ENCODE data around the gene NCAPH2. TPM values are rescaled to one million over a fixed set of nuclear protein-coding genes. Genes with fewer than 3 reads are reported as not detected.

Gene NCAPH2
- total and polyA plus RNA-seq, 3 donors from 2014 or later, result 67.4 to 89.2 (median 88.5) TPM

DNA sequence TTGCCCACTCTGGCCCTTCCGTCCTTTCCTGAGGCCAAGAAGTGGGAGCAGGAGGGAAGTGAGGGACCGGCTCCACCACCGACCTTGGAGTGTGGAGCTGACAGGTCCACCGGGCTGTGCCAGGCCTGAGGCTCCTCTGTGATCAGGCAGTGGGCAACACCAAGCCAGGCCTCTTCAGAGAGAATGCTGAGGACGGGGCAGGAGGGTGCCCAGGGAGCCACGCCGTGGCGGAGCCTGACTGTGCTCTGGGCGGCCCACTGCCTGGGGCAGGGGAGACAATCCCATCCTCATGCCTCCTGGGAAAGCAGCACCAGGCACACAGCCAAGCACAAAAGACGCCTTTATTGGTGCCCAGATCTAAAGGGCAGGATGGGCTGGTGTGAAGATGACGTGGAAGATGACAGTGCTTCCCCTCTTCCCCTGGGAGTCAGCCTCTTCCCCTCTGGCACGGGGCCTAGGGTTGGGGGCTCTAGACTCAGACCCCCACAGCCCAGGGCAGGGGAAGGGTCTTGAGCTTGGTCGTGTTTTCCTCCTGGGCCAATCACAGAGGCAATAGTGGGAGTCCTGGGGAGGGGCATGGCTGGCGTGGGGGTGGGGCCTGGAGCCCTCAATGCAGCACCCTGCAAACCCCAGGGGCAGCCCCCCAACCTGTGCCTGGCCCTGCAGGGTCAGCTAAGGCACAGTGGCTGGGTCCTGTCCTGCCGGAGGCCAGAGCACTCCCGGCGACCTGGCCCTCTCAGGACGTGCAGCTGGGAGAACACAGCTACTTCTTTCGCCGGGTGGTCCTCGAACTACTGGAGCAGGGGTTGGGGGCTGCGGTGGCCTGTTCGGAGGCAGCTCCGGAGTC, 5.2 kb upstream of the NCAPH2 start:
- no peaks in the 10 kb centered on the region for H3K36me3 ChIP-seq (ENCODE audit: low read depth, missing control alignments)
- H3K27ac ChIP-seq, result no peak overlapping the region
- H3K4me1 ChIP-seq, result peaks cover 9% of the 10 kb centered on the region
- H3K4me3 ChIP-seq, result no peak overlapping the region
- no peaks in the 10 kb centered on the region for H3K27me3 ChIP-seq
- 90 to 92% methylated on average over 12 to 24 of the region's 24 CpGs for WGBS, 2 donors
- TF ChIP-seq, protein P1, sequence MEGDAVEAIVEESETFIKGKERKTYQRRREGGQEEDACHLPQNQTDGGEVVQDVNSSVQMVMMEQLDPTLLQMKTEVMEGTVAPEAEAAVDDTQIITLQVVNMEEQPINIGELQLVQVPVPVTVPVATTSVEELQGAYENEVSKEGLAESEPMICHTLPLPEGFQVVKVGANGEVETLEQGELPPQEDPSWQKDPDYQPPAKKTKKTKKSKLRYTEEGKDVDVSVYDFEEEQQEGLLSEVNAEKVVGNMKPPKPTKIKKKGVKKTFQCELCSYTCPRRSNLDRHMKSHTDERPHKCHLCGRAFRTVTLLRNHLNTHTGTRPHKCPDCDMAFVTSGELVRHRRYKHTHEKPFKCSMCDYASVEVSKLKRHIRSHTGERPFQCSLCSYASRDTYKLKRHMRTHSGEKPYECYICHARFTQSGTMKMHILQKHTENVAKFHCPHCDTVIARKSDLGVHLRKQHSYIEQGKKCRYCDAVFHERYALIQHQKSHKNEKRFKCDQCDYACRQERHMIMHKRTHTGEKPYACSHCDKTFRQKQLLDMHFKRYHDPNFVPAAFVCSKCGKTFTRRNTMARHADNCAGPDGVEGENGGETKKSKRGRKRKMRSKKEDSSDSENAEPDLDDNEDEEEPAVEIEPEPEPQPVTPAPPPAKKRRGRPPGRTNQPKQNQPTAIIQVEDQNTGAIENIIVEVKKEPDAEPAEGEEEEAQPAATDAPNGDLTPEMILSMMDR (IDR thresholded peaks at IDR 0.05), result no peak
- no peak for TF ChIP-seq POLR2A (IDR thresholded peaks at IDR 0.05)
- intact Hi-C loops (cut with DNase I; ENCODE audit: low total_unique reads), result no loop called here
- no peak for DNase-seq
- H3K9me3 ChIP-seq, result no peaks in the 10 kb centered on the region

DNA sequence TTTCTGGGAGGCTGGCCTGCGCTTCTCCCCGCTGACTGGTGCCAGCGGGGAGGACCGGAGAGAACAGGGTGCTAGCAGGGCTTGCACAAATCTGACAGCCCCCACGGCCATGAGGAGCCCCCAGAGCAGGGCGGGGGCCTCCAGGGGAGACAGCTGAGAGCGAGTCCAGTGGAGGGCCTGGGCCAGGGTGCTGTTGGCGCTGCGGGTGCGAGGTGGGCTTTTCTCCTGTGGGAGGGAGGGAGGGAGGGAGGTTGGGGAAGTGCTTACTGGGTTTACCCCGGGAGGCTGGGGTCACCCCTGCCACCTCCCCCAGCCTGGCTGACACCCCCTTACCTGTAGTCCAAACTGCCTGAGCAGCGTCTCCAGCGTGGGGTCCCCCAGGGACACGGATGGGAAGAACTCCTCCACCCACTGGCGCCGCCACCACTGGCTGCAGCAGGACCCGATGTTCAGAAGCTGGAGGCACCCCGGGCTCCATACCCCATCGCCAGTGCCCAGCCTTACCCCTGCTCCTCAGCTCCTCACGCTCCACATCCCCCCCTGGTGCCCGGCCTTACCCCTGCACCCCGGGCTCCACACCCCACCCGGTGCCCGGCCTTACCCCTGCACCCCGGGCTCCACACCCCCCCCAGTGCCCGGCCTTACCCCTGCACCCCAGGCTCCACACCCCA, 4.4 kb upstream of the NCAPH2 start:
- Histone ChIP-seq H3K27ac (no peak overlapping the region), H3K4me1 (peaks cover 9% of the 10 kb centered on the region), H3K36me3 (ENCODE audit: low read depth, missing control alignments) (no peaks in the 10 kb centered on the region), H3K9me3 (no peaks in the 10 kb centered on the region), H3K4me3 (no peak overlapping the region), H3K27me3 (no peaks in the 10 kb centered on the region)
- no peak for TF ChIP-seq POLR2A (IDR thresholded peaks at IDR 0.05)
- TF ChIP-seq, protein P1 (IDR thresholded peaks at IDR 0.05), result no peak
- WGBS, 2 donors, result 92 to 100% methylated on average over 8 to 23 of the region's 26 CpGs
- no peak for DNase-seq
- intact Hi-C loops (cut with DNase I; ENCODE audit: low total_unique reads), result no loop called here

DNA sequence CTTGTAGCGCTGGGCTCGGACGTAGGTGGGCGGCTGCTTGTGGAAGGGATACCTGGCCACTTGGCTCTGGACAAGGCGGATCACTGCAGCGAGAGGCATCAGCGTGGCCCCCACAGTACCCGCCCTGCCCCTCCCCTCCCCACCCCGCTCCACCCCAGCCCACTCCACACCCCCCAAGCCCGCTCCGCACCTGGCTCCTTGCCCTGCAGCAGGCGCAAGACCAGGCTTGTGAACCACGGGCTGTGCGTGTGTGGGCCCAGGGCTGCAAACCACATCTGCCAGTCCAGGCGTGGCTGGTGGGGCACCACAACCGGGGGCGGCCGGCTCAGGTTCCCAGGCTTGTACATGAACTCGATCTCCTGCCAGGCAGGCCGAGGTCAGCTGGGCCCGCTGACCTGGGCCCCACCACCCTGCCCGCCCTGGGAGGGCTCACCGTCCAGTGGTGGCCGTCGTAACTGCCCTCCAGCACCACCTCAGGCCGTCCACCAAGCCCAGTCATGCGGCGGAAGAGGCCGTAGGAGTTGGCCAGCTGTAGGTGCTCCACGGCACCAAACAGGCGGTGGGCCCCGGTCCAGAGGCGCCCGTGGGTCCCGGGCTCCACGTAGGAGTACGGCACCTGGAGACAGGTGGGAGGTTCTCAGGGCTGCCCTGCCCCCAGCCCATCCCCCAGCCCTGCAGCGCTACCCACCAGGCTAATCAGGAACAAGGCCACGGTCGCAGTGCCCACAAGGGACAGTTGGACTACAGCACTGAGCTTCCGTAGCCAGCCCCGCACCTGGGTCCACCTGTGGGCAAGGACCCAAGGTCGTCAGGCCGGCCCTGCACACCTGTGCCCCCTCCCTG, 3.4 kb upstream of the NCAPH2 start:
- H3K9me3 ChIP-seq, result no peaks in the 10 kb centered on the region
- no peaks in the 10 kb centered on the region for H3K36me3 ChIP-seq (ENCODE audit: low read depth, missing control alignments)
- H3K27me3 ChIP-seq, result no peaks in the 10 kb centered on the region
- no peak for DNase-seq
- H3K27ac ChIP-seq, result no peak overlapping the region
- intact Hi-C loops (cut with DNase I; ENCODE audit: low total_unique reads), result no loop called here
- 91 to 99% methylated on average over 19 to 44 of the region's 44 CpGs for WGBS, 2 donors
- no peak overlapping the region for H3K4me3 ChIP-seq
- TF ChIP-seq, protein P1 (IDR thresholded peaks at IDR 0.05), result no peak
- TF ChIP-seq POLR2A (IDR thresholded peaks at IDR 0.05), result no peak
- H3K4me1 ChIP-seq, result peaks cover 9% of the 10 kb centered on the region

DNA sequence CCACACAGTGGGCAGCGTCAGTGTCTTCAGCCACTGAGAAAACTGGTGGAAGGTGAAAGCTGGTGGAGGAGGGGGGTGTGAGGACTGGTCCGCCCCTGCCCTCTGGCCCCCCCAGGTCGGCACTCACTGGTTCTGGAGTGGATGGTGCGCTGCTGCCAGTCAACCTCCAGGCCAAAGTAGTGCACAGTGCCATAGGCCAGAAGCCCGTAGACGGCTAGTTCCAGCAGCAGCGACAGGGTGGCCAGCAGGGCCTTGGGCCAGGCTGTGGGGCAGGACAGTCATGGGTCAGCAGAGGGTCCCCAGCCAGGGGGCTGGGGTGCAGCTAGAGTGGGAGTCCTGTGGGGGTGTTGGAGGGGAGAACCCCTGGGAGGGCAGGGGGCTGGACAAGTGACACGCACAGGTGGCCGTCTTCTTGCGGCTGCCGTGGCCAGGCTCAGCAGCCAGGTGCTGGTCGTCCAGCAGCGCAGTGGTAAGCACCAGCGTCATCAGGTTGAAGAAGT, 2.7 kb upstream of the NCAPH2 start:
- Histone ChIP-seq H3K36me3 (ENCODE audit: low read depth, missing control alignments) (no peaks in the 10 kb centered on the region), H3K4me1 (peaks cover 9% of the 10 kb centered on the region), H3K9me3 (no peaks in the 10 kb centered on the region), H3K27ac (no peak overlapping the region), H3K4me3 (no peak overlapping the region), H3K27me3 (no peaks in the 10 kb centered on the region)
- WGBS, 2 donors, result 89 to 92% methylated on average over 8 to 14 of the region's 14 CpGs
- intact Hi-C loops (cut with DNase I; ENCODE audit: low total_unique reads), result no loop called here
- no peak for DNase-seq
- TF ChIP-seq POLR2A (IDR thresholded peaks at IDR 0.05), result no peak
- TF ChIP-seq, protein P1 (IDR thresholded peaks at IDR 0.05), result no peak
